Common myeloid progenitor, CD34-positive (primary cell): ENCODE measurements around the gene KNCN.

Experiments used
- CTCF ChIA-PET: fragments of 350-600 bp; sonication (Branson Sonifier 250); formaldehyde crosslinking; loops from one replicate; lab custom pipeline; 2021; ENCODE audit warnings: antibody characterized with exemption; lab: Charles Lee
- POLR2A ChIA-PET: fragments of 350-600 bp; sonication (Branson Sonifier 250); formaldehyde crosslinking; loops from one replicate; lab custom pipeline; 2021; ENCODE audit warnings: antibody characterized with exemption; lab: Charles Lee
- DNase-seq, 3 donors: peaks; one replicate each; pipeline versions ENCODE4 v3.0.0 to v3.0.0-alpha.2; 2013
- H3K27ac ChIP-seq, 2 experiments: 1 replicate in 1 of 2; 2 replicates in 1 of 2; pipeline ENCODE4 v1.7.0; 2013; ENCODE audit warnings: inconsistent platforms in 2 of 2, low read length in 2 of 2, mild to moderate bottlenecking in 2 of 2, low read depth in 1 of 2, moderate library complexity in 1 of 2; ENCODE audit not compliant: severe bottlenecking in 2 of 2, insufficient read depth in 1 of 2, poor library complexity in 1 of 2
- H3K27me3 ChIP-seq, 5 experiments: replicated peaks in 2 of 5; 1 replicate in 3 of 5; 2 replicates in 2 of 5; pipeline versions ENCODE4 v1.6.1 to v1.7.0; 2013; ENCODE audit warnings: low read length in 4 of 5, mild to moderate bottlenecking in 2 of 5, moderate library complexity in 2 of 5, inconsistent platforms in 1 of 5; ENCODE audit not compliant: insufficient read depth in 5 of 5, control insufficient read depth in 4 of 5
- H3K36me3 ChIP-seq, 4 experiments: 1 replicate in 2 of 4; 2 replicates in 2 of 4; pipeline versions ENCODE4 v1.6.1 to v1.7.0; 2013; ENCODE audit warnings: low read length in 3 of 4, control low read depth in 1 of 4, mild to moderate bottlenecking in 1 of 4; ENCODE audit not compliant: control insufficient read depth in 4 of 4, insufficient read depth in 4 of 4
- H3K4me1 ChIP-seq, 4 experiments: 1 replicate in 3 of 4; 2 replicates in 1 of 4; pipeline versions ENCODE4 v1.6.1 to v1.7.1; 2013; ENCODE audit warnings: low read length in 3 of 4, mild to moderate bottlenecking in 3 of 4, control low read depth in 1 of 4, inconsistent platforms in 1 of 4, moderate library complexity in 1 of 4; ENCODE audit not compliant: control insufficient read depth in 4 of 4, insufficient read depth in 4 of 4; ENCODE audit errors: control extremely low read depth in 1 of 4
- H3K4me3 ChIP-seq, 7 experiments: 1 replicate in 4 of 7; 2 replicates in 3 of 7; pipeline versions ENCODE4 v1.5.1 to v1.7.0; 2013; ENCODE audit warnings: mild to moderate bottlenecking in 7 of 7, low read length in 6 of 7, moderate library complexity in 6 of 7, inconsistent platforms in 2 of 7, low read depth in 2 of 7, control low read depth in 1 of 7; ENCODE audit not compliant: insufficient read depth in 4 of 7, control insufficient read depth in 1 of 7; ENCODE audit errors: extremely low read depth in 1 of 7
- H3K9me3 ChIP-seq, 5 experiments: 1 replicate in 4 of 5; 2 replicates in 1 of 5; pipeline versions ENCODE4 v1.6.1 to v1.7.1; 2013; ENCODE audit warnings: low read length in 4 of 5, mild to moderate bottlenecking in 2 of 5, inconsistent platforms in 1 of 5, low read depth in 1 of 5, moderate library complexity in 1 of 5; ENCODE audit not compliant: control insufficient read depth in 4 of 5, insufficient read depth in 2 of 5; ENCODE audit errors: control extremely low read depth in 1 of 5
- WGBS: methylation state at CpG from one replicate; pipeline ENCODE4 v1.1.5; 2013; ENCODE audit not compliant: insufficient coverage; 5-methylcytosine and 5-hydroxymethylcytosine counted together

KNCN gene

DNA sequence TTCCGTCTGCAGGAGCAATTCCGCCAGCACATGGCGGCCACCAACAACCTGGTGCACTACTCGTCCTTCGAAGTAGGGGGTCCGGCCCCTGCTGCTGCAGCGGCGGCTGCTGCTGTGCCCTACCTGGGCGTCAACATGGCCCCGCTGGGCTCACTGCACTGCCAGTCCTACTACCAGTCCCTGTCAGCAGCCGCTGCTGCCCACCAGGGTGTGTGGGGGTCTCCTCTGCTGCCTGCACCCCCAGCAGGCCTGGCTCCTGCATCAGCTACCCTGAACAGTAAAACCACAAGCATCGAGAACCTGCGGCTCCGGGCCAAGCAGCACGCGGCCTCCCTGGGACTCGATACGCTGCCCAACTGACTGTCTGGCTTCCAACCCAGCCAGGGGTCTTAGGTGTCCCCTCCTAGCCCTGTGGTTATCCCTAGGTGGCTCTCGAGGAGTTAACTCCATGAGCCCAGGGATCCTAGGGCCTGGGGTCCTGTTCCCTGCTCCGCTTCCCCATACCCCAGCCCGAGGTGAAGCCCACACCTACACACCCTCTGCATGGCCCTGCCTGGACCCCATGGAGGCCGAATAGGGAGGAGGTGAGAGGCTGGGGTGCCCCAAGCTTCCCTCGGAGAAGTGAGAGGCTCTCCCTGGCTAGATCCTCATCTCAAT lies 39.2 kb downstream of the KNCN start:
- ChIA-PET CTCF (interaction anchor here (1.0 to 2.1 kb wide), 4 partner anchors 11 to 65 kb away, joined by 3 to 8 read pairs (median 6); no protein-coding TSS in a partner anchor), POLR2A (interaction anchor here (0.6 kb wide), 1 partner anchor 194 kb away, joined by 3 read pairs; no protein-coding TSS in a partner anchor)
- 92% methylated on average over 21 of the region's 23 CpGs for WGBS
- Histone ChIP-seq H3K4me1 (peaks cover 0 to 5% (median 0%) of the 10 kb centered on the region in 4 experiments), H3K27me3 (peaks cover 0 to 19% (median 10%) of the 10 kb centered on the region in 5 experiments), H3K4me3 (no peak overlapping the region), H3K36me3 (no peaks in the 10 kb centered on the region), H3K27ac (no peak overlapping the region), H3K9me3 (no peaks in the 10 kb centered on the region)
- no peak for DNase-seq

DNA sequence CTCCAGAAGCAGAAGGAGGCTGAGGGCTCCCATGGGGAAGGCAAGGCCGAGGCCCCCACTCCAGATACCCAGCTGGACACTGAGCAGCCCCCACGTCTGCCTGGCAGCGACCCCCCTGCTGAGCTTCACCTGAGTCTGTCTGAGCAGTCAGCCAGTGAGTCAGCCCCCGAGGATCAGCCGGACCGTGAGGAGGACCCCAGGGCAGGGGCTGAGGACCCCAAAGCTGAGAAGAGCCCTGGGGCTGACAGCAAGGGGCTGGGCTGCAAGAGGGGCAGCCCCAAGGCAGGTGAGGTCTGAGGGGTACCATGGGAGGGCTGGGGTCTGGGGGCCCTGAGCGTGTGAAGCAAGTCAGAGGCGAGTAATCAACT lies 40.5 kb downstream of the KNCN start:
- no peaks in the 10 kb centered on the region for H3K4me1 ChIP-seq
- H3K27ac ChIP-seq: no peak overlapping the region
- H3K9me3 ChIP-seq: no peaks in the 10 kb centered on the region
- ChIA-PET CTCF (interaction anchor here (1.4 to 2.0 kb wide), 2 partner anchors 11 to 23 kb away, joined by 3 to 6 read pairs; no protein-coding TSS in a partner anchor), POLR2A (no interaction called here)
- H3K36me3 ChIP-seq: no peaks in the 10 kb centered on the region
- H3K27me3 ChIP-seq: peaks cover 0 to 13% (median 4%) of the 10 kb centered on the region in 5 experiments
- no peak for DNase-seq
- no peak overlapping the region for H3K4me3 ChIP-seq
- WGBS: 89% methylated on average over 8 of the region's 8 CpGs

DNA sequence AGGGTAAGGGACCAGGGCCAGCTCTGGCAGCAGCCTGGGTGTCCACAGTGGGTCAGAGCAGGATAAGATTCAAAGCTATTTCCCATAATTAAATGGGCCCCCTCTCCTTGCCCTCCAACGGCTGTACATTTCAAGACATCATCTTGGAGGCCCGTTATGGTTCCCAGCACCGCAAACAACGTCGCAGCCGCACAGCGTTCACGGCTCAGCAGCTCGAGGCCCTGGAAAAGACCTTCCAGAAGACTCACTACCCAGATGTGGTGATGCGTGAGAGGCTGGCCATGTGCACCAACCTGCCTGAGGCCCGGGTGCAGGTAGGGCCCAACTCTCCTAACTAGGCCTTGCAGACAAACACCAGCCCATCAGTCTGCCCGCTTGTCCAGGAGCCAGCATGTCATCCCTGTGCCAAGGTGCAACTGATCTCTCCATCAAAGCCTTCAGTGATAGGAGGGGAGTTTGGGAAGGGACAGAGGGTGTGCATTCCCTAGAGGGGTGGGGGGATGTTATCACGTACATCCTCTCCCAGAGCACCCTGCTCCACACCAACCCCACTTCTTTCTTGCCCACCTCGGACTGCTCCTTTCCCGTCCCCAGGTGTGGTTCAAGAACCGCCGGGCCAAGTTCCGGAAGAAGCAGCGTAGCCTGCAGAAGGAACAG lies 41.0 kb downstream of the KNCN start:
- WGBS: 99% methylated on average over 16 of the region's 19 CpGs
- H3K27me3 ChIP-seq: peaks cover 0 to 13% (median 0%) of the 10 kb centered on the region in 5 experiments
- DNase-seq: no peak
- H3K27ac ChIP-seq: no peak overlapping the region
- ChIA-PET CTCF (interaction anchor here (2.0 kb wide), 1 partner anchor 12 kb away, joined by 6 read pairs; no protein-coding TSS in a partner anchor), POLR2A (no interaction called here)
- H3K4me3 ChIP-seq: no peak overlapping the region
- no peaks in the 10 kb centered on the region for H3K36me3 ChIP-seq
- no peaks in the 10 kb centered on the region for H3K9me3 ChIP-seq
- no peaks in the 10 kb centered on the region for H3K4me1 ChIP-seq

DNA sequence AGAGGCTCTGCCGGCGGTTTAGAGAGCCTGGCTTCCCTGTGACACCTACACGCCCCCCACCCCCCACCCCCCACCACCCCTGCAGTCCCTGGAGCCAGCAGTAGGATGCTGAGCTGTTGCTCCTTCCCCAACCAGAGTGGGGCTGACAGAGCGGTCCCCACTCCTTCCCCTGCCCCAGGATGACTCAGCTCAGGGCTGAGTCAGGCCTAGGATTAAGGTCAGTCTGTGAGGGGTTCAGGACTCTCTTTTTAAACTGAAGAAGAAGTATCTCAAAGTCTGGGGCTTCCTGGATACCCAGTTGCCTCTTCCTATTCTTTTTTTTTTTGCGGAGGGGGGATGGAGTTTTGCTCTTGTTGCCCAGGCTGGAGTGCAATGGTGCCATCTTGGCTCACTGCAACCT lies 42.7 kb downstream of the KNCN start:
- H3K36me3 ChIP-seq: no peaks in the 10 kb centered on the region
- ChIA-PET CTCF (no interaction called here), POLR2A (no interaction called here)
- H3K4me1 ChIP-seq: no peaks in the 10 kb centered on the region
- H3K4me3 ChIP-seq: no peak overlapping the region
- peaks cover 0 to 8% (median under 1%) of the 10 kb centered on the region in 5 experiments for H3K27me3 ChIP-seq
- H3K9me3 ChIP-seq: no peaks in the 10 kb centered on the region
- peak in 2 of 3 donors; percentile 51 to 60 for DNase-seq
- no peak overlapping the region for H3K27ac ChIP-seq
- WGBS: no CpG with 5 or more reads among the region's 5 CpGs

DNA sequence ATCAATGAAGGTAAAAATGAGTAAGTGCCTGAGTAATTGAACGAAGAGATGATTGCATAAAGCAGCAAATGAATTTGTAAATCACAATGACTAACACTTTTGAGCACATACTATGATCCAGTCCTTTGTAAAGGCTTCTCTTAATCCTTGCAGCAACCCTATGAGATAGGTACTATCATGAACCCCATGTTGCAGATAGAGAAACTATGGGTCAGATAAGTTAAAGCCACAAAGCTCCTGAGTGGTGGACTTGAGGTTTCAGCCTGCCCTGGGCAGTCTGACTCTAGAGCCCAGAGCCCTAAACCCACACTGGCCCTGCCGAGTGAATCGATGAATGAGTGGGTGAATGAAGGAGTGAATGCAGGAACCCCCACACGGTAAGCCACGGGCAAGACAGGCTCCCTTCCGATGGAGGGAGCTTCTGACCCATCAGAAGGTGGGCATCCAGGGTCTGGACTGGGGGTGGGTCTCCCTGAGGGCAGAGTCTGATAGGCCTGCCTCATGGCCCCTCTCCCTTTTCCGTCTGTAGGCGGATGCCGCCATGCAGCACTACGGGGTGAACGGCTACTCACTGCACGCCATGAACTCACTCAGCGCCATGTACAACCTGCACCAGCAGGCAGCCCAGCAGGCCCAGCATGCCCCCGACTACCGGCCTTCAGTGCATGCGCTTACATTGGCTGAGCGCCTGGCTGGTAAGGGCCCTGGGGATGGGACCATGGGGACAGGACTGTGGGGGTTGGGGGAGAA lies 44.8 kb downstream of the KNCN start:
- Histone ChIP-seq H3K27ac (no peak overlapping the region), H3K4me1 (no peaks in the 10 kb centered on the region), H3K4me3 (no peak overlapping the region), H3K9me3 (no peaks in the 10 kb centered on the region), H3K36me3 (no peaks in the 10 kb centered on the region), H3K27me3 (peaks cover 4 to 16% (median 6%) of the 10 kb centered on the region in 5 experiments)
- no peak for DNase-seq
- ChIA-PET CTCF (interaction anchor here (1.5 to 2.4 kb wide), 2 partner anchors 16 to 19 kb away, joined by 4 to 7 read pairs; no protein-coding TSS in a partner anchor), POLR2A (interaction anchor here (0.6 kb wide), 1 partner anchor 19 kb away, joined by 3 read pairs; no protein-coding TSS in a partner anchor)
- 92% methylated on average over 15 of the region's 17 CpGs for WGBS

DNA sequence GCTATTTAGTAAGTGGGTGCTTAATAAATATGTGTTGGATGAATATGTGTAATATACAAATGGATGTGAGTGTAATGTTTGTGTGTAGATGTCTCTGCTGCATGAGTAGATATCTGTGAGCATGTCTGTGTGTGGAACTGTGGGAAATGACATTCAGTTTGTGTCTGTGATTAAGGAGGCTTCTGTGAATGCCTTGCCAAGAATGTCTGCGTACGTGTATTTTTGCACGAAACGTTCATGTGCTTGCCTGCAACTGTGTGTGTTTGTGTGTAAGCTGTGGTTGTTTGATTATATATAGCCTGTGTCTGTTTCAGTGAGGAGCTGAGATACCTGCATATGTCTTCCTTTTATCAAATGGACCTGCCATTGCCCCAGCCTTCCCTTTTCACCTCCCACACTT lies 48.0 kb downstream of the KNCN start:
- Histone ChIP-seq H3K27me3 (peaks cover 4 to 19% (median 7%) of the 10 kb centered on the region in 5 experiments), H3K27ac (no peak overlapping the region), H3K4me1 (no peaks in the 10 kb centered on the region), H3K36me3 (no peaks in the 10 kb centered on the region), H3K4me3 (no peak overlapping the region), H3K9me3 (no peaks in the 10 kb centered on the region)
- no peak for DNase-seq
- ChIA-PET POLR2A (no interaction called here), CTCF (interaction anchor here (1.1 to 5.0 kb wide), 2 partner anchors 19 to 22 kb away, joined by 6 to 24 read pairs; no protein-coding TSS in a partner anchor)
- no CpG with 5 or more reads among the region's 4 CpGs for WGBS
